ENCODE results near the gene HNRNPH3.

DNA sequence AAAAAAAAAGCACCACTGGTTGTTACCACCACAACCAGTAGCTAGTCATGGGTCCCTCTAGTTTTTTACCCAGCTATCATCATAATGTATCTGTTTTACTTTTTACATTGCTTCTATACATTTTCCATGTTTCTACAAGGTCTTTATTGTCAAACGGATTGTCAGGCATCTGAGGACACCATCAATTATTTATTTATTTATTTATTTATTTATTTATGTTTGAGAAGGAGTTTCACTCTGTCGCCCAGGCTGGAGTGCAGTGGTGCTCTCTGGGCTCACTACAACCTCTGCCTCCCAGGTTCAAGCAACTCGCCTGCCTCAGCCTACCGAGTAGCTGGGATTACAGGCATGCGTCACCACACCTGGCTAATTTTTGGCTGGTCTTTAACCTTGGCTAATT is 29.0 kb upstream of the HNRNPH3 start:
- TF ChIP-seq EZH2 (optimal IDR thresholded peaks at IDR 0.05; ENCODE audit: low read depth, low read length) (no peak), EZH2phosphoT487 (IDR thresholded peaks at IDR 0.05; ENCODE audit: low read length) (no peak)
- TF ChIP-seq, protein P1, sequence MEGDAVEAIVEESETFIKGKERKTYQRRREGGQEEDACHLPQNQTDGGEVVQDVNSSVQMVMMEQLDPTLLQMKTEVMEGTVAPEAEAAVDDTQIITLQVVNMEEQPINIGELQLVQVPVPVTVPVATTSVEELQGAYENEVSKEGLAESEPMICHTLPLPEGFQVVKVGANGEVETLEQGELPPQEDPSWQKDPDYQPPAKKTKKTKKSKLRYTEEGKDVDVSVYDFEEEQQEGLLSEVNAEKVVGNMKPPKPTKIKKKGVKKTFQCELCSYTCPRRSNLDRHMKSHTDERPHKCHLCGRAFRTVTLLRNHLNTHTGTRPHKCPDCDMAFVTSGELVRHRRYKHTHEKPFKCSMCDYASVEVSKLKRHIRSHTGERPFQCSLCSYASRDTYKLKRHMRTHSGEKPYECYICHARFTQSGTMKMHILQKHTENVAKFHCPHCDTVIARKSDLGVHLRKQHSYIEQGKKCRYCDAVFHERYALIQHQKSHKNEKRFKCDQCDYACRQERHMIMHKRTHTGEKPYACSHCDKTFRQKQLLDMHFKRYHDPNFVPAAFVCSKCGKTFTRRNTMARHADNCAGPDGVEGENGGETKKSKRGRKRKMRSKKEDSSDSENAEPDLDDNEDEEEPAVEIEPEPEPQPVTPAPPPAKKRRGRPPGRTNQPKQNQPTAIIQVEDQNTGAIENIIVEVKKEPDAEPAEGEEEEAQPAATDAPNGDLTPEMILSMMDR (IDR thresholded peaks at IDR 0.05; ENCODE audit: low read length), result no peak
